Measurements from ENCODE around the gene PAFAH2.

The PAFAH2 gene

GRCh38 chr1:25922056-25922970 is 75.5 kb downstream of the PAFAH2 start (continued):
- TF ChIP-seq, protein P1, sequence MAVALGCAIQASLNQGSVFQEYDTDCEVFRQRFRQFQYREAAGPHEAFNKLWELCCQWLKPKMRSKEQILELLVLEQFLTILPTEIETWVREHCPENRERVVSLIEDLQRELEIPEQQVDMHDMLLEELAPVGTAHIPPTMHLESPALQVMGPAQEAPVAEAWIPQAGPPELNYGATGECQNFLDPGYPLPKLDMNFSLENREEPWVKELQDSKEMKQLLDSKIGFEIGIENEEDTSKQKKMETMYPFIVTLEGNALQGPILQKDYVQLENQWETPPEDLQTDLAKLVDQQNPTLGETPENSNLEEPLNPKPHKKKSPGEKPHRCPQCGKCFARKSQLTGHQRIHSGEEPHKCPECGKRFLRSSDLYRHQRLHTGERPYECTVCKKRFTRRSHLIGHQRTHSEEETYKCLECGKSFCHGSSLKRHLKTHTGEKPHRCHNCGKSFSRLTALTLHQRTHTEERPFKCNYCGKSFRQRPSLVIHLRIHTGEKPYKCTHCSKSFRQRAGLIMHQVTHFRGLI (tag by site-specific recombination; IDR thresholded peaks at IDR 0.05): peak; percentile 80
- TF ChIP-seq ZNF157 (tag by site-specific recombination; IDR thresholded peaks at IDR 0.05): no peak
- TF ChIP-seq, protein P2, sequence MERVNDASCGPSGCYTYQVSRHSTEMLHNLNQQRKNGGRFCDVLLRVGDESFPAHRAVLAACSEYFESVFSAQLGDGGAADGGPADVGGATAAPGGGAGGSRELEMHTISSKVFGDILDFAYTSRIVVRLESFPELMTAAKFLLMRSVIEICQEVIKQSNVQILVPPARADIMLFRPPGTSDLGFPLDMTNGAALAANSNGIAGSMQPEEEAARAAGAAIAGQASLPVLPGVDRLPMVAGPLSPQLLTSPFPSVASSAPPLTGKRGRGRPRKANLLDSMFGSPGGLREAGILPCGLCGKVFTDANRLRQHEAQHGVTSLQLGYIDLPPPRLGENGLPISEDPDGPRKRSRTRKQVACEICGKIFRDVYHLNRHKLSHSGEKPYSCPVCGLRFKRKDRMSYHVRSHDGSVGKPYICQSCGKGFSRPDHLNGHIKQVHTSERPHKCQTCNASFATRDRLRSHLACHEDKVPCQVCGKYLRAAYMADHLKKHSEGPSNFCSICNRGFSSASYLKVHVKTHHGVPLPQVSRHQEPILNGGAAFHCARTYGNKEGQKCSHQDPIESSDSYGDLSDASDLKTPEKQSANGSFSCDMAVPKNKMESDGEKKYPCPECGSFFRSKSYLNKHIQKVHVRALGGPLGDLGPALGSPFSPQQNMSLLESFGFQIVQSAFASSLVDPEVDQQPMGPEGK (tag by site-specific recombination; IDR thresholded peaks at IDR 0.05): 0 out of 2 replicates have a peak, but pooled peaks have one; percentile 30
- no peak for TF ChIP-seq ZNF292 (tag by site-specific recombination; IDR thresholded peaks at IDR 0.05; ENCODE audit: borderline replicate concordance, low read depth)
- peak; percentile 52 for TF ChIP-seq KLF9 (tag by site-specific recombination; IDR thresholded peaks at IDR 0.05; ENCODE audit: low read depth)
- TF ChIP-seq CTCF (tag by site-specific recombination; IDR thresholded peaks at IDR 0.05): 0 out of 2 replicates have a peak, but pooled peaks have one; percentile 7
- TF ChIP-seq SP2 (tag by site-specific recombination; IDR thresholded peaks at IDR 0.05): peak; percentile 53
- no peak for TF ChIP-seq ZFHX2 (tag by site-specific recombination; conservative IDR thresholded peaks at IDR 0.05)
- TF ChIP-seq ZBTB8A (tag by site-specific recombination; IDR thresholded peaks at IDR 0.05): peak; percentile 87
- 0 out of 2 replicates have a peak, but pooled peaks have one; percentile 12 for TF ChIP-seq SP7 (tag by site-specific recombination; IDR thresholded peaks at IDR 0.05)
- no peak for TF ChIP-seq ZNF114 (tag by site-specific recombination; IDR thresholded peaks at IDR 0.05)
- TF ChIP-seq KLF1 (tag by site-specific recombination; IDR thresholded peaks at IDR 0.05): peak; percentile 47; the same call in 1 of the 2 replicates
- TF ChIP-seq, protein P3, sequence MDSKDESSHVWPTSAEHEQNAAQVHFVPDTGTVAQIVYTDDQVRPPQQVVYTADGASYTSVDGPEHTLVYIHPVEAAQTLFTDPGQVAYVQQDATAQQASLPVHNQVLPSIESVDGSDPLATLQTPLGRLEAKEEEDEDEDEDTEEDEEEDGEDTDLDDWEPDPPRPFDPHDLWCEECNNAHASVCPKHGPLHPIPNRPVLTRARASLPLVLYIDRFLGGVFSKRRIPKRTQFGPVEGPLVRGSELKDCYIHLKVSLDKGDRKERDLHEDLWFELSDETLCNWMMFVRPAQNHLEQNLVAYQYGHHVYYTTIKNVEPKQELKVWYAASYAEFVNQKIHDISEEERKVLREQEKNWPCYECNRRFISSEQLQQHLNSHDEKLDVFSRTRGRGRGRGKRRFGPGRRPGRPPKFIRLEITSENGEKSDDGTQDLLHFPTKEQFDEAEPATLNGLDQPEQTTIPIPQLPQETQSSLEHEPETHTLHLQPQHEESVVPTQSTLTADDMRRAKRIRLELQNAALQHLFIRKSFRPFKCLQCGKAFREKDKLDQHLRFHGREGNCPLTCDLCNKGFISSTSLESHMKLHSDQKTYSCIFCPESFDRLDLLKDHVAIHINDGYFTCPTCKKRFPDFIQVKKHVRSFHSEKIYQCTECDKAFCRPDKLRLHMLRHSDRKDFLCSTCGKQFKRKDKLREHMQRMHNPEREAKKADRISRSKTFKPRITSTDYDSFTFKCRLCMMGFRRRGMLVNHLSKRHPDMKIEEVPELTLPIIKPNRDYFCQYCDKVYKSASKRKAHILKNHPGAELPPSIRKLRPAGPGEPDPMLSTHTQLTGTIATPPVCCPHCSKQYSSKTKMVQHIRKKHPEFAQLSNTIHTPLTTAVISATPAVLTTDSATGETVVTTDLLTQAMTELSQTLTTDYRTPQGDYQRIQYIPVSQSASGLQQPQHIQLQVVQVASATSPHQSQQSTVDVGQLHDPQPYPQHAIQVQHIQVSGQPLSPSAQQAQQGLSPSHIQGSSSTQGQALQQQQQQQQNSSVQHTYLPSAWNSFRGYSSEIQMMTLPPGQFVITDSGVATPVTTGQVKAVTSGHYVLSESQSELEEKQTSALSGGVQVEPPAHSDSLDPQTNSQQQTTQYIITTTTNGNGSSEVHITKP (tag by site-specific recombination; IDR thresholded peaks at IDR 0.05): 0 out of 2 replicates have a peak, but pooled peaks have one; percentile 26
- TF ChIP-seq ZBTB20 (tag by site-specific recombination; IDR thresholded peaks at IDR 0.05): 0 out of 2 replicates have a peak, but pooled peaks have one; percentile 59

GRCh38 chr1:25918615-25919014 is 79.2 kb downstream of the PAFAH2 start:
- Histone ChIP-seq H3K36me3 (ENCODE audit: control insufficient read depth in 2 of 2, insufficient read depth in 1 of 2, low read length in 2 of 2) (no peaks in the 10 kb centered on the region), H3K4me3 (ENCODE audit: low read depth, low read length) (no peak overlapping the region), H3K9me3 (ENCODE audit: control insufficient read depth, insufficient read depth, low read depth, low read length) (no peaks in the 10 kb centered on the region), H3K4me1 (ENCODE audit: control insufficient read depth, insufficient read depth, low read length) (peaks cover 4% of the 10 kb centered on the region; the same call in 1 of the 2 replicates), H3K27ac (ENCODE audit: extremely low read depth, low read depth, low read length) (no peak overlapping the region)
- POLR2A ChIA-PET: no interaction called here
- CTCF ChIA-PET: interaction anchor here (0.6 kb wide), 1 partner anchor 97 kb away, joined by 3 read pairs; no protein-coding TSS in a partner anchor
- TF ChIP-seq SP2 (tag by site-specific recombination; IDR thresholded peaks at IDR 0.05): no peak
- no peak for TF ChIP-seq SETDB1 (IDR thresholded peaks at IDR 0.05; ENCODE audit: insufficient read length, low read length)
- no peak for TF ChIP-seq ZNF530 (tag by site-specific recombination; IDR thresholded peaks at IDR 0.05; ENCODE audit: low read depth)
- no peak for TF ChIP-seq KLF1 (tag by site-specific recombination; IDR thresholded peaks at IDR 0.05)
- TF ChIP-seq, protein P4, sequence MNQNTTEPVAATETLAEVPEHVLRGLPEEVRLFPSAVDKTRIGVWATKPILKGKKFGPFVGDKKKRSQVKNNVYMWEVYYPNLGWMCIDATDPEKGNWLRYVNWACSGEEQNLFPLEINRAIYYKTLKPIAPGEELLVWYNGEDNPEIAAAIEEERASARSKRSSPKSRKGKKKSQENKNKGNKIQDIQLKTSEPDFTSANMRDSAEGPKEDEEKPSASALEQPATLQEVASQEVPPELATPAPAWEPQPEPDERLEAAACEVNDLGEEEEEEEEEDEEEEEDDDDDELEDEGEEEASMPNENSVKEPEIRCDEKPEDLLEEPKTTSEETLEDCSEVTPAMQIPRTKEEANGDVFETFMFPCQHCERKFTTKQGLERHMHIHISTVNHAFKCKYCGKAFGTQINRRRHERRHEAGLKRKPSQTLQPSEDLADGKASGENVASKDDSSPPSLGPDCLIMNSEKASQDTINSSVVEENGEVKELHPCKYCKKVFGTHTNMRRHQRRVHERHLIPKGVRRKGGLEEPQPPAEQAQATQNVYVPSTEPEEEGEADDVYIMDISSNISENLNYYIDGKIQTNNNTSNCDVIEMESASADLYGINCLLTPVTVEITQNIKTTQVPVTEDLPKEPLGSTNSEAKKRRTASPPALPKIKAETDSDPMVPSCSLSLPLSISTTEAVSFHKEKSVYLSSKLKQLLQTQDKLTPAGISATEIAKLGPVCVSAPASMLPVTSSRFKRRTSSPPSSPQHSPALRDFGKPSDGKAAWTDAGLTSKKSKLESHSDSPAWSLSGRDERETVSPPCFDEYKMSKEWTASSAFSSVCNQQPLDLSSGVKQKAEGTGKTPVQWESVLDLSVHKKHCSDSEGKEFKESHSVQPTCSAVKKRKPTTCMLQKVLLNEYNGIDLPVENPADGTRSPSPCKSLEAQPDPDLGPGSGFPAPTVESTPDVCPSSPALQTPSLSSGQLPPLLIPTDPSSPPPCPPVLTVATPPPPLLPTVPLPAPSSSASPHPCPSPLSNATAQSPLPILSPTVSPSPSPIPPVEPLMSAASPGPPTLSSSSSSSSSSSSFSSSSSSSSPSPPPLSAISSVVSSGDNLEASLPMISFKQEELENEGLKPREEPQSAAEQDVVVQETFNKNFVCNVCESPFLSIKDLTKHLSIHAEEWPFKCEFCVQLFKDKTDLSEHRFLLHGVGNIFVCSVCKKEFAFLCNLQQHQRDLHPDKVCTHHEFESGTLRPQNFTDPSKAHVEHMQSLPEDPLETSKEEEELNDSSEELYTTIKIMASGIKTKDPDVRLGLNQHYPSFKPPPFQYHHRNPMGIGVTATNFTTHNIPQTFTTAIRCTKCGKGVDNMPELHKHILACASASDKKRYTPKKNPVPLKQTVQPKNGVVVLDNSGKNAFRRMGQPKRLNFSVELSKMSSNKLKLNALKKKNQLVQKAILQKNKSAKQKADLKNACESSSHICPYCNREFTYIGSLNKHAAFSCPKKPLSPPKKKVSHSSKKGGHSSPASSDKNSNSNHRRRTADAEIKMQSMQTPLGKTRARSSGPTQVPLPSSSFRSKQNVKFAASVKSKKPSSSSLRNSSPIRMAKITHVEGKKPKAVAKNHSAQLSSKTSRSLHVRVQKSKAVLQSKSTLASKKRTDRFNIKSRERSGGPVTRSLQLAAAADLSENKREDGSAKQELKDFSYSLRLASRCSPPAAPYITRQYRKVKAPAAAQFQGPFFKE (tag by site-specific recombination; IDR thresholded peaks at IDR 0.05; ENCODE audit: borderline replicate concordance): no peak
- no peak for TF ChIP-seq ZNF184 (tag by site-specific recombination; IDR thresholded peaks at IDR 0.05)
